HG03442 (cell line): ENCODE results near the gene PDGFA.

Experiments
- ATAC-seq: cut with Tn5 transposase; IDR thresholded peaks from one replicate; pipeline ENCODE4 v1.9.1; 2021; ENCODE audit warnings: mild to moderate bottlenecking, moderate library complexity; ENCODE audit not compliant: unreplicated experiment

The PDGFA gene

GRCh38 chr7:449324-450019 is 70.2 kb downstream of the PDGFA start:
- ATAC-seq: no peak

GRCh38 chr7:447523-447922 is 72.1 kb downstream of the PDGFA start:
- no peak for ATAC-seq
